Panc1 (cell line): ENCODE measurements around the gene SLC22A16.

ENCODE experiments used
- POLR2AphosphoS5 ChIP-seq: IDR thresholded peaks from 2 replicates; pipeline ENCODE4 v1.6.1; 2012; ENCODE audit warnings: mild to moderate bottlenecking, low read depth, low read length, moderate library complexity
- REST ChIP-seq, 2 experiments: IDR thresholded peaks; 2 replicates each; pipeline ENCODE4 v1.6.1; 2011 to 2012; ENCODE audit warnings: low read depth in 2 of 2, control low read depth in 1 of 2, low read length in 1 of 2, mild to moderate bottlenecking in 1 of 2, moderate library complexity in 1 of 2; ENCODE audit not compliant: insufficient read depth in 1 of 2

GRCh38 chr6:110488606-110489190, 12.3 kb upstream of the SLC22A16 start:
- TF ChIP-seq REST (IDR thresholded peaks at IDR 0.05; ENCODE audit: insufficient read depth in 1 of 2, low read depth in 2 of 2, low read length in 1 of 2): no peak
- TF ChIP-seq POLR2AphosphoS5: no peak
